Gastroesophageal sphincter (tissue), 3 donors: ENCODE data around the gene KRTAP1-4.

Source experiments
- CTCF ChIP-seq, 4 experiments: fragments of 200-600 bp in 2 of 4; fragments of 450-650 bp in 2 of 4; sonication (generic) in 1 of 4; IDR thresholded peaks; one replicate each; pipeline ENCODE4 v1.5.1; 2017 to 2019; ENCODE audit warnings: antibody characterized with exemption in 4 of 4, mild to moderate bottlenecking in 2 of 4, moderate library complexity in 2 of 4
- EP300 ChIP-seq: sonication (generic); formaldehyde crosslinking; IDR thresholded peaks from one replicate; pipeline ENCODE4 v1.6.1; 2017; ENCODE audit warnings: antibody characterized with exemption, mild to moderate bottlenecking
- POLR2A ChIP-seq, 2 donors: fragments of 450-650 bp; IDR thresholded peaks; one replicate each; pipeline ENCODE4 v1.6.1; 2017; ENCODE audit warnings: antibody characterized with exemption in 2 of 2, mild to moderate bottlenecking in 2 of 2, moderate library complexity in 1 of 2

GRCh38 chr17:41012326-41013120 is 17.5 kb downstream of the KRTAP1-4 start:
- TF ChIP-seq CTCF (IDR thresholded peaks at IDR 0.05): no peak
- no peak for TF ChIP-seq POLR2A (IDR thresholded peaks at IDR 0.05)
- TF ChIP-seq EP300: no peak
